T-helper 2 cell (primary cell): ENCODE measurements around the gene CCNY.
"Not testable (repeated sequence)": the region's sequence is repeated elsewhere in the genome, so short reads cannot be mapped to it uniquely, and the experiment has no call there.

Experiments
- DNase-seq, 5 experiments: peaks; one replicate each; pipeline versions ENCODE4 v3.0.0 to v3.0.0-alpha.2; 2012 to 2022
- total RNA-seq, 2 donors: gene quantifications; one replicate each; lab custom pipeline; 2026; lab: John Stamatoyannopoulos, UW

The CCNY gene
- total RNA-seq: 74.1 to 102 reads per million in 2 donors

DNA sequence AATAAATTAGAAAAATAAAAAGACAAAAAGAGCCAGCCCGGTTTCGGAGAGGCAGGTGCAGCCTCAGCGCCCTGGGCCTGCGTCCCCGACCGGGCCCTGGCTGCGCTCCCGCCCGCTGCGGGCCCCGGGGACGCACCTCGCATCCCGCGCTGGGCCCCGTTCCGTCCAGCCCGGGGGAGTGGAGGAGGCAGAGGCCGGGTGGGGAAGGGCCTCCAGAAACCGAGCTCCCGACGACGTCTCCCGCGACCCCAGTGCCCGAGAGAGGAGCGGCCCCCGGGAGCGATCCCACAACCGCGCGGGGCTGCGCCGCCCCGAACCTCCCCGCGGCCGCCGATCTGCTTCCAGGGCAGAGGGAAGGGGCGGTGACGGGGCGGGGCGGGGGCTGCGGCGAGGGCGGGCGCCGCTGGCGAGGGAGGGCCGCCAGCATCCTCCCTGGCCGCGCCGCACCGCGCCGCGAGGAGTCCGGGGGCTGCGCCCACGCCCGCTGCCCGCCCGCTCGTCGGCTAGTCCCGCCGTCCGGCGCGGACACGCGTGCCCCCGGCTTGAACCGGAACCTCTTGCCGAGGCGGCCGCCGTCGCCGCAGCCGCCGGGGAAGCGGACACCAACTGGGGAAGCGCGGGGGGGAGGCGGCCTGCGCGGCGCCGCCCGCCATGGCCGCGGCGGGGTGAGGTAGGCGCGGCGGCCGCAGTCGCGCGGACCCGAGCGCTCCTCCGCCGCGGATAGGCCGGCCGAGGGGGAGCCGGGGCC lies at the start of gene CCNY:
Gene CCNY, plus strand, starts transcription at position 426 of the 748 bp plus-strand sequence. CDS start 545 bp downstream, outside the sequence.
- peak; percentile 65 to 83 (median 66) for DNase-seq

DNA sequence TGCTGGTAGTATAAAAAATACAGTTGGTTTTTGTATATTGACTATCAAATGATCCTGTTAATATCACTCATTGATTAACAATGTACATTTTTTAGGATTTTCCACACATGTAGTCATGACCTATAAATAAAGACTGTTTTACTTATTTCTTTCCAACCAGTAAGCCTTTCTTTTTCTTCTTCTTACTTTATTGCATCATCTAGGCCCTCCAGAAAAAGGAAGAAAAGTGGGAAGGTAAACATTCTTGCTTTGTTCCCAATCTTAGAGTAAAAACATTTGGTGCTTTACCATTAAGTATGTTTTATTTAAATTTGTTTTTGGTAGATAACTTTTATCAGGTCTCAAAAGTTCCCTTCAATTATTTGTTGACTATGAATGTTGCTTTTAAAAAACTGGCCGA lies 47.1 kb upstream of the CCNY start:
- no peak for DNase-seq

DNA sequence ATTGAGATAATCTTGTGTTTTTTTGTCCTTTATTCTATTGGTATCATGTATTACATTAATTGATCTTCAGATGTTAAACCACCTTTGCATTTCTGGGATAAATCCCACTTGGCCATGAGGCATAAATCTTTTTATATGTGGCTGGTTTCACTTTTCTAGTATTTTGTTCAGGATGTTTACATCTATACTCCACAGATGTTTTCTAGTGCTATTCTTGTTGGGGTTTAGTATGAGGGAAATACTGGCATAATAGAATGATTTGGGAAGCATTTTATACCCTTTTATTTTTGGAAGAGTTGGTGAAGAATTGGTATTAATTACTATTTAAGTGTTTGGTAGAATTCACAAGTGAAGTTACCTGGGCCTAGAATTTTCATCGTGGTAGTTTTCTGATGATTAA lies 41.8 kb upstream of the CCNY start:
- DNase-seq: no peak

DNA sequence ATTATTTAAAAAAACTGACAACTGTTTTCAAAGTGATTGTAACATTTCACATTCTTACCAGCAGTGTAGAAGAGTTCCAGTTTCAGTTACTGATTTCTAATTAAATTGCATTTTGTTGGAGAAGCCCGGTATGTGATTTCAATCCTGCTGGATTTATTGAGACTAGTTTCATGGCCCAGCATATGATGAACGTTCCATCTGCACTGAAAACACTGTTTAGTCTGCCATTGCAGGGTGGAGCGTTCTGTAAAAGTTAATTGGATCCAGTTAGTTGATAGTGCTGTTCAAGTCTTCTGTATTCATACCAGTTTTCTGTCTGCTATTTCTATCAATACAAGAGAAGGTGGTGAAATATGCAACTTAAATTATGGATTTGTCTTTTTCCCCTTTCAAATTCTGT lies 37.3 kb upstream of the CCNY start:
- DNase-seq: no peak

DNA sequence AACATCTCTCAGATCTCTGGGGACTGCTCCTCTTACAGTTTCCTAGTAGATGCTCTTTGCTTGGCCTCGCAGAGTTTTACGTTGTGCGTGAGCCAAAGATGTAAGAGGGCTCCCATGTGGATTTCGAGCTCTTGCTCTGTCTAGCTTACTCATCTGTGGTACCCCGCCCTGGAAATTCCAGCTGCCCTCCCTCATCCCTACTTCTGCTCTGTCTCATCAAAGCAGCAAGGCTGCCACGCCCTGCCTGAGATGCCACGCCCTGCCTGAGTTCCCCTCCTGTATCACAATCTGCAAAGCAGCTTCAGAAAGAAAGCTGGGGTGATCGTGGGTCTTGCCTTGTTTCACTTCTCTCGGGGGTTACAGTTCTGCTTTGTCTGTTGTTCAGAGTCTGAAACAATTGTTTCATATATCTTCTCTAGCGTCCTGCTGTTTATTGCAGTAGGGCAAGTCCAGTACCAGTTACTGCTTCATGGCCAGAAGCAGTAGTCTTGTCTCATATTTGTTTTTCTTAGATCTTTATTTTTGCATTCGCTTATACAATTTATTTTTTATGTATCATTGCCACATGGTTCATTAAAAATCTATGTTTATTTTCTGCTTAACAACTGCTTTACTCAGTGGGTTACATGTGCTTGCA lies 36.1 kb upstream of the CCNY start:
- DNase-seq: no peak

DNA sequence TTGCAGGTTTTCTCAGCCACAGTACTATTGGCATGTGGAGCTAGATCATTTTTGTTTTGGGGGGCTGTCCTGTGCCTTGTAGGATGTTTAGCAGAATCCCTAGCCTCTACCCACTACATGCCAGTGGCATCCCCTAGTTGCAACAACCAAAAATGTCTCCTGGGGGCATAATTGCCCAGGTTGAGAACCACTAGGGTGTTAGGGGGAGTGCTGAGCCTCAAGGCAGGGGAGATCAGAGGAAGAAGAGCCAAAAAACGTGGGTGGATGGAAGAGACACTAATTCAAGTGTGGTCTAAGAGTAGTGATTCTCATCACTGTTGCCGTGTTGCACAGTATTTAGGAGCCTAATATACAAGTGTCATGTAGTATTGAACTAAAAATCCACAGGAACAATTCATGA lies 31.7 kb upstream of the CCNY start:
- DNase-seq: peak in 1 of 5 experiments; percentile 4

DNA sequence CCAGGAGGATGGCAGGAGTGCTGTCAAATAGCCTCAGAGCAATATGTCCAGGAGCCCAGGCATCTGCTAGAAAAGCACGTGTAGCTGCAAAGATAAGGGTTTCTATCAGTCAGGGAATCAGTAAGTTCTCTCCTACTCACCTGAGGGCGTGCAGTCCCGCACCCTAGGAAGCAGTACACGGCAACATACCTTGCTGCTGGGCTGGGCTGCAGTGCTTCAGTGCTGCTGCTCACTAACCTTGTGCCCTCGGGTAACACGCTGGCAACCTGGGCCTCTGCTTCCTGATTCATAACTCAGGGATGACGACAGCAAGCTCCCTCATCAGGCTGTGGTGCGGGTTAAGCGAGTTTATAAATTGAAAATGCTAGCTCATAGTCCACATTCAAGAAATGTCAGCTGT lies 29.5 kb upstream of the CCNY start:
- peak in 1 of 5 experiments; percentile 16 for DNase-seq

DNA sequence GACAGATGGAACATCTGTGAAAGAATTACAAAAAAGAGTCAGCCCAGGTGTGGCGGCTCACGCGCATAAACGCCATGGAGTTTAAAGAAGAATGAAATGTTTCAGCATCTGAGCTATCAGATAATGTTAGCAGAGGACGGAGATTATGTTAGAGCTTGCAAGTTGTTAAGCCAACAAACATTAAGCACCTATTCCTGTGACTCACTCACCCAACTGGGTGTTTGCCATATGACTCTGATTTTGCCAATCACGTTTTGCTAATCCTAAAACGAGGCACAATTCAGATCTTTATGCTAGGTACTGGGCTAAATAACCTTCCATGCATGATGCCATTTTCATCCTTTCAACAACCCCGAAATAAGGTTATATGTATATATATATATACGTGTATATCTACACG lies 29.0 kb upstream of the CCNY start:
- DNase-seq: no peak

DNA sequence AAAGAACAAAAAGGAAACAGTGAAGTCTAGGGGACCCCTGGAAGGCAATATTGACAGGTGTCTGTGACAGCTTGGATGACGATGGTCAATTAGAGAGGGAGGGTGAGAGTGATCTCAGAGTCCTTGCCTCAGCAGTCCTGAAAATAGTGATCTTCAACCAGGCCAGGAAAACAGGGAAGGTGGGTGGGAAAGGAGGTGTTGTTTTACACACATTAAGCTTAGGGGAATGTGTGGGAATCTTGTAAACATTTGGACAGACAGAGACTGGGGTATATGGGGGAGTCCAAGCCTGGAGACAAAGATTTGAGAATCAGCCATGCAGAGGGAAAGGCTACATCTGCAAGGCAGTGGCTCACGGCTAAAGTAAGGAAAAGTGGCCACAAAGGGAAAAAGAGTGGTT lies 27.5 kb upstream of the CCNY start:
- DNase-seq: no peak

DNA sequence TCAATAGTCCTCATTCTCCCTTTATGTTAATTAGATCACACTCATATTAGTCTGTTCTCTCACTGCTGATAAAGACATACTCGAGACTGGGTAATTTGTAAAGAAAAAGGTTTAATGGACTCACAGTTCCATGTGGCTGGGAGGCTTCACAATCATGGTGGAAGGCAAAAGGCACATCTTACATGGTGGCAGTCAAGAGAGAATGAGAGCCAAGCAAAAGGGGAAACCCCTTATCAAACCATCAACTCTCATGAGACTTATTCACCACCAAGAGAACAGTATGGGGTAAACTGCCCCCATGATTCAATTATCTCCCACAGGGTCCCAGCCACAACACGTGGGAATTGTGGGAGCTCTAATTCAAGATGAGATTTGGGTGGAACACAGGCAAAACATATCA lies 22.2 kb upstream of the CCNY start:
- DNase-seq: not testable (repeated sequence)

DNA sequence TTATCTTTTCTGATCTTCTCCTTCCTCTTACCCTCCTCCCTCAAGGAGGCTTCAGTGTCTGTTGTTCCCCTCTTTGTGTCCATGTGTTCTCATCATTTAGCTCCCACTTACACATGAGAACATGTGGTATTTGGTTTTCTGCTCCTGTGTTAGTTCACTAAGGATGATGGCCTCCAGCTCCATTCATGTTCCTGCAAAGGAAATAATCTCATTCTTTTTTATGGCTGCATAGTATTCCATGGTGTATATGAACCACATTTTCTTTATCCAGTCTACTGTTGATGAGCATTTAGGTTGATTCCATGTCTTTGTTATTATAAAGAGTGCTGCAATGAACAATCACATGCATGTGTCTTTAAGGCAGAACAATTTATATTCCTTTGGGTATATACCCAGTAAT lies 21.1 kb upstream of the CCNY start:
- not testable (repeated sequence) for DNase-seq

DNA sequence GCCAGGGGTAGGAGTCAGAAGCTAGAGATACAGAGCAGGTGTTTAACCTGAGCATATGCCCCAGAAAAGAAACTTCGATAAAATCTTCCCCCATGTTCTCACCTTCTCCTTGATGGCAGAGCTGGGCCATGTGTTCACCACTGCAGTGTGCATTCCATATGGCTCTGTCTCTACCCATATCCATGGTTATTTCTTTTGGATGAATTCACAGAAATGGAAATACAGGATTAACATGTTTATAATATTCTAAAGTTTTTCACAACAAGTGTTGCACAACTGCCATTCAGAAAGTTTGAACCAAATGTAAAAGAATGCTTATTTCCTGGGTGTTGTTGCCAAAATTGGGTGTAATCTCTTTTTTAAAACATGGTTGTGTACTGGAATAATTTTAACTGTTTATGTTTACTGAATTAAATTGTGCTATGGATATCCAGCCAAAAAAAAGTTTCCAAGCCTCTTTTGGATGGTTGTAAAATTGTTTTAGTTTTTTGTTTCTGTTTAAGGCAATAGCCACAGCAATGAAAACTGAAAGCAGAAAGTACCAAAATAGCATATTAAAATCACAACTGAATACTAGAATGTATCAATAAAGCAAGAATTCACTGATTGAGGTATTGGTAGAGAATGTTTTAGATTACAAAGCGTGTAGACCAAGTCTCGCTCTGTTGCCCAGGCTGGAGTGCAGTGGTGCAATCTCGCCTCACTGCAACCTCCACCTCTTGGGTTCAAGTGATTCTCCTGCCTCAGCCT lies 19.9 kb upstream of the CCNY start:
- no peak for DNase-seq

DNA sequence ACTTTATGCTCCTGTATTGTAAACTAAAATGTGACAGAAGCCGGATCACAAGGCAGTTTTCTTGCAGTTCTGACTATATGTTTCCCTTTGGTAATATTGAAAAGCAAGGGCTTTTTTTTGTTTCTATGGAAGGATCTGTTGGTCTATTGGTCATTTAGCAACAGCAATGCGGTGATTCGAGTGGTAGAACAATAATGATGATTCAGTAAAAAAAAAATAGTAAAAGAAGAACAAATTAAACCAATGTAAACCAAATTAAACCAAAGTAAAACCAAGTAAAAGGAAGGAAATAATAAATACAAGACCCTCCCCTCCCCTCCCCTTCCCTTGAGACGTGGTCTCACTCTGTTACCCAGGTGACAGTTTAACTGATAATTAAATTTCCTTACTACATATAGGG lies 17.8 kb upstream of the CCNY start:
- DNase-seq: no peak

DNA sequence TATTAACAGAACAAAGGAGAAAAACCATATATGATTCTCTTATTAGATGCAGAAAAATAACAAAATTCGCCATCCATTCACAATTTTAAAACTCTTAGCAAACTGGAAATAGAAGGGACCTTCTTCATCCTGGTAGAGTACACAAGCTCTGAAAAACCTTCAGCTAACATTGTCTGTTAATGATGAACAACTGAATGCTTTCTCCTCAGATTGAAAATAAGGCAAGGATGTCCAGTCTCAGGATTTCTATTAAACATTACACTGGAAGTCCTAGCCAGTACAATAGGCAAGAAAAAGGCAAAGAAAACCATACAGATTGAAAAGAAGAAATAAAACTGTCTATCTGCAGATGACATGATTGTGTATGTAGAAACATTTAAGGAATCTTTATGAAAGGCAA lies 16.0 kb upstream of the CCNY start:
- DNase-seq: no peak

DNA sequence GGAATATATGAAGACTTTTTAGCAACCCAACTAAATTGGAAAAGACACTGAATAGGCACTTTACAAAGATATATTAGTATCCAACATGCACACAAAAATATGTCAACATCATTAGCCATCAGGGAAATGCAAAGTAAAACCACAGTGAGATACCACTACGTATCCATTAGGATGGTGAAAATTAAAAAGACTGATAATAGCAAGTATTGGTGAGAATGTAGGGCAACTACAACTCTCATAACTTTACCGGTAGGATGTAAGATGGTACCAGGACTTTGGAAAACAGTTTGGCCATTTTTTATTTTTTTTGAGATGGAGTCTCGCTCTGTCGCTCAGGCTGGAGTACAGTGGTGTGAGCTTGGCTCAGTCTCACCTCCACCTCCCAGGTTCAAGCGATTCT lies 13.7 kb upstream of the CCNY start:
- DNase-seq: no peak

DNA sequence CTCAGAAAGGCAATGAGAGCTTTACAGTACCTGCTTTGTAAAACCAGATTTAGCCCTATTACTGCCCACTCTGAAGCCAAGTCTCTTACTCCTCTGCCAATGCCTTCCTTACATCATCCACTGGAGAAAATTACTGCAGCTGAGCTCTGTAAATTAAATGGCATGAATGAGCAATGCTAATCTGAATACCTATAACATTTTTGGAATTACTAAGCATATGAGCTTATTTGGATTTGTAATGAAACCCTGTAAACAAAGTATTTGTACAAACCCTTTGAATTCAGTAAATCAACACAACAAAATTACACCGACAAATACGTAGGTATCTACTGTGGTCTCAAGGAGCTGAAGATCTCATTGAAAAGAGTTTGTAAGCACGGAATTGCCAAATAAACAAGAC lies 12.1 kb upstream of the CCNY start:
- DNase-seq: no peak

DNA sequence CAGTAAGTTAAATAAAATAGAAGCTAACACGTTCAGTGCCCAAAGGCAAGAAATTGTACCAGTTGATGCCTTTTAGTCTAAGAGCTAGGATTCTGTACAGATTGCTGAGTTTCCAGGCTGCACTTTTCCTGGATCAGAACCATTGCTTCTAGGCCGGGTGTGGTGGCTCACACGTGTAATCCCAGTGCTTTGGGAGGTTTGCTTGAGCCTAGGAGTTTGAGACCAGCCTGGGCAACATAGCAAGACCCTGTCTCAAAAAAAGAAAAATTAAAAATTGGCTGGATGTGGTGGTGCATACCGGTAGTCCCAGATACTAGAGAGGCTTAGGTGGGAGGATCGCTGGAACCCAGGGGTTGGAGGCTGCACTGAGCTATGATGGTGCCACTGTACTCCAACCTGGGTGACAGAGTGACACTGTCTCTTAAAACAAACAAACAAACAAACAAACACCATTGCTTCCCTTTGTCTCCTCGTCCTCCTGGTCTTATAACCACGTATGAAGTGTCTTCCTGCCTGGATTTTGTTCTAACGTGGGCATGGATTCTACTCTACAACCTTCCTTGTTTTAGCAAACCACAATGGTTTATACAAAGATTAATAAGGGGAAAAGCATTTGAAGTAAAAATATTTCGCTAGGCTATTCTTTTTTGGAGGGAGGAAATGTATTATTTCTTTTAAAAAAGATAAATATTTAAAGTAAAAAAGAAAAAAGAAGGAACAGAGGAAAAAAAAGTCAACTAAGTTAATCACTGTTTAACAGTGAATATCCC lies 9.7 kb upstream of the CCNY start:
- DNase-seq: no peak

DNA sequence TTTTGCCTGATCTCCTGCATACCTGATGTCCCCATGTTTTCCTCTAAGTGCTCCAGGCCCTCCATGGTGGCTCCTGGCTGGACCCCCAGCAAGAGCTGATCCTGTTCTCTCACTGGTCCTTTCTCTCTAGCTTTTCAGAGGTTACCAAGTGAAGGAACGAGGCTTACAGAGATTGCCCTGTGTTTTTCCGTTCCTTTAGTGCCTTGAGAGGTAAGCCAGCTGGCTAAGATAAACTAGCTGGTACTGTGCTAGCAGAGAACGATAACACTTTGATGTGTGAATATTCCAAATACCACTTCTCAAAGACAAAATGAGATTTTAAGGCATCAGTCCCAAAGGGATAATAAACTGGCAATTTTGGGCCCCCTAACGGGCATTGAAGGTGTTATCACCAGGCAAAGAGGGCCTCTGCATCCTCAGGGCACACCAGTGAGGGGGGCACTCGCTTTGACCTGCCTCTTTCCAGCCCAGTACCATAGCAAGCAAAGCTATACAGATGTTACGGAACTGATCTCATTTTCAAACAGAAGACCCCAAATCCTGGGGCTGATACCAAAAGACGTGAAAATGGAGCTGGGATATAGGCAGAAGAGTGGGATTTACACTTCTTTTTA lies 8.4 kb upstream of the CCNY start:
- DNase-seq: no peak

DNA sequence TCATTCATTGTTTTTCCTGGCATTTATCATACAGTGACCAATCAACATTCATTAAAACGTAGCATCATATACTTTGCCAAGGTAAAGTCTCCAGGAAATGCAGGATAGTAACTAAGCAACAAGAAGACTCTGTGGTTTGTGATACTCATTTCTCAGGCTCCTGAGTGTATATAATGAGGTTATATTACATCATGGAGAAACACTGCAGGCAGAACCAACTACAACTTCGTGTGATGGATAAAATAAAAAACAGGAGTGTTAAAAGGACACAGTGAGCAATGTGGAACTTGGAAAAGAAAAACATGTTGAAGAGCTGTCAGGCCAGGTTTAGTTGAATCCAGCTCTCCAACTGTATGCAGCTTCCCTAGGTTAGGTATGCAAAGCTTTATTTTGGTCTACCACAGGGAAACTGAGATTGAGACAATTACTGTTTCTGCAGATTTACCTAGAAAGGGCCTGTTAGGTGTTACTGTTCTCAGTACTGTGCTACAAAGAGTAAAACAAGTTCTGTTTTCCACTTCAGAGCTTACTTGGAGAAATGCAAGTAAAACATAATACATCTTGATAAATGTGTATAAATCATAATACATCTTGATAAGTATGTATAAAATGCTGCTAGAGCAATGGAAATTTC lies 7.8 kb upstream of the CCNY start:
- peak in 1 of 5 experiments; percentile 69 for DNase-seq

DNA sequence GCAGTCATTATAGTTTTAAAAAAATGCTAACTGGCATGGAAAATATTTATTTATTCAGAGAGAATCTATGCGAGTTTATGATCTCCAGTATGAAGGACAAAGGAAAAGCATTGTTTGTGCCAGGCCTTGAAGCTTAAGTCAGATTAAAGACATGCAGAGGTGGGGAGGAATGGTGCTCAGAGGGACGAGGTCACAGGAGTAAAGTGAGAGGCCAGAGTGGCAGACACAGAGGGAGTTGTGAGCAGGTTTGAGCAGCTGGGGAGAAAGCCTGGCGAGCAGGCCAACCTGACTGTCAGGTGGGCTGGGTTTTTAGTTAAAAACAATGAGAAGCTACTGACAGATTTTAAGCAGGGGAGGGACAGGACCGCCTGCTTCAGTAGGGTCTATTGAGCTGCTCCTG lies 6.8 kb upstream of the CCNY start:
- DNase-seq: no peak

DNA sequence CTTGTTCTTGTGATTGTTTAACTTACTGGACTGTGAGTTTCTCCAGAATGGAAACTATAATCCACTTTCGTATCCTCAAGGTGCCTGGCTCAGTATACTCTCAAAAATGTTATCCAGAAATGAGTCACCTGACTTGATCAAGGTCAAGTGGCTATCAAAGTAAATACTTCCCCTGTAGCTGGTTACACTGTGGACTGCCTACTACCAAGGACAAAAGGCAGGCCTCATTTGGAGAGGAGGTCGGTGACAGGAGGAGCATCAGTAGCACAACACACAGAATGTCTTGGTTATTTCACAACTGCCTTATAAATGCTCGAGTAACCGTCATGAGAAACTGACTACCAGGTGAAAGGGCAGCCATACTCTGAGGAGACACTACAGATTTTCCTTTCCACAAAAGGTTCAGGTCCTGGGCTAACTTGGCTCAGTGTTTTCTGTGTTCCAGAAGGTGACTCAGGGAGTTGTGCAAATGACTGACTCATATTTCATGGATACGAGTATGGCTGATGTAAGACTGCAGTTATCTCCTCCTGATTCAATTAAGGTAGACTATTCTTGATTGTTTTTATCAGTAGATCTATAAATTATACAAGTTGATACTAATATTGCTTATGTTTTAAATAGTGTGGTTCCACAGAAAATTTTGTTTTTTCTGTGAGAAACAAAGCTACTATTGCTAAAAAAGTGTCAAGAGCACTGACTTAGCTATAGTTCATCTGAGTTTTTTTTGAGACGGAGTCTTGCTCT lies 4.2 kb upstream of the CCNY start:
- DNase-seq: no peak
